ENCODE measurements around the gene ACP1. TPM values are rescaled to one million over a fixed set of nuclear protein-coding genes. Genes with fewer than 3 reads are reported as not detected.

The ACP1 gene
- total and polyA plus RNA-seq, 9 donors: 90.6 to 103 (median 96.6) TPM

DNA sequence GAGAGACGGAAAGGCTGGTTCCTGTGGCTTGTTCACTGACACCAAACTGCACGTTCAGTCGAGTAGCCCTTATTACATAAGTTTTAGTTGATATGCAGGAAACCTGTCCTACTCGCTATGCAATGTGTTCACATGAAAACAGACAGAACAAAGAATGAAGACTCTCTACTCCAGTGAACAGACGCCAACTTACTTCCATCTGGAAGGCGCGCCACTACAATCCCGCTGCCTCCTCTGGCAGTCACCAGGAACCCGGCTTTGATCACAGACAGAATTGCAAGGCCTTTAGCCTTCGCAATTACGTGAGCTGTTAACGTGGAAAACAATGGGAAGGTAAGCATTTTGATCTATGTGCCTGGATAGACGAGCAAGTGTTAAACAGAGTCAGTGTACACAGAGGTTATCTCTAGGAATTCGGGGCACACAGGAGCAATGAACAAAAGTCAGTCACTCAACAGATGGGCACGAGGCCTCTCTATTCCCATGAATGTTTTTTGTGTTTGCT, 15.2 kb upstream of the ACP1 start:
- 93% methylated on average over 5 of the region's 15 CpGs for WGBS (ENCODE audit: insufficient coverage)
- H3K4me3 ChIP-seq (ENCODE audit: low read length): no peak overlapping the region
- H3K27me3 ChIP-seq (ENCODE audit: control insufficient read depth, insufficient read depth, low read length): no peaks in the 10 kb centered on the region
- H3K9me3 ChIP-seq (replicated peaks; ENCODE audit: control insufficient read depth, low read depth, low read length): no peaks in the 10 kb centered on the region
- H3K4me1 ChIP-seq (ENCODE audit: control insufficient read depth, insufficient read depth, low read length): no peaks in the 10 kb centered on the region
- peaks cover 28% of the 10 kb centered on the region for H3K36me3 ChIP-seq (ENCODE audit: control insufficient read depth, insufficient read depth, low read length)
- no peak overlapping the region for H3K27ac ChIP-seq (ENCODE audit: low read length)
- DNase-seq: no peak

DNA sequence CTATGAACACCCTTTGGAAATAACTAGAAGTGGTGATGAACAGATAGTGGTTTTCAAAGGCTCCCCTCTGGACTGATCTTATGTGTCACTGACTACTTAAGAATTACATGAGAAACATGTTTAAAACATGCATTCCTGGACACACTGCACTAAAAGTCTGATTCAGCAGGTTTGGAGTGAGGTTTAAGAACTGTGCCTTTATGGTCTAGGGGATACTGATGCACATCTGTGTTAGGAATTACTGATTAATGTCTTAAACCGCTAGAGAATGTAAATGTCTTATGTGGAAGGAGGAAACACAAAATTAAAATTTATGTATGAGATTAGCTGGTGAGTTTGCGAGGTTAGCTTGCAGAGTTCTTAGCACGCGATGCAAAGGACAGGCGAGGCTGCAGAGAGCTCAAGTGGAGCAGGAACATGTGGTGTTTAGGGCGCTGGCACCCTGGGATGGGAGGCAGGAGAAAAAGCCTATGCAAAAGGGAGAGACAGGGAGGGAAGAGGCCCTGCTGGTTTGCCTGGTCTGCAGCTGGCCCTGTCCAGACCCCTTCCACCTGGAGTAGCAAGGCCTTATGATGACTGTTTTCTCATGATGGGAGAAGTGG, 12.6 kb upstream of the ACP1 start:
- H3K27ac ChIP-seq (ENCODE audit: low read length): no peak overlapping the region
- H3K4me3 ChIP-seq (ENCODE audit: low read length): no peak overlapping the region
- H3K36me3 ChIP-seq (ENCODE audit: control insufficient read depth, insufficient read depth, low read length): peaks cover 17% of the 10 kb centered on the region
- H3K9me3 ChIP-seq (replicated peaks; ENCODE audit: control insufficient read depth, low read depth, low read length): no peaks in the 10 kb centered on the region
- H3K27me3 ChIP-seq (ENCODE audit: control insufficient read depth, insufficient read depth, low read length): no peaks in the 10 kb centered on the region
- DNase-seq: no peak
- 28% methylated on average over 6 of the region's 6 CpGs for WGBS (ENCODE audit: insufficient coverage)
- no peaks in the 10 kb centered on the region for H3K4me1 ChIP-seq (ENCODE audit: control insufficient read depth, insufficient read depth, low read length)

DNA sequence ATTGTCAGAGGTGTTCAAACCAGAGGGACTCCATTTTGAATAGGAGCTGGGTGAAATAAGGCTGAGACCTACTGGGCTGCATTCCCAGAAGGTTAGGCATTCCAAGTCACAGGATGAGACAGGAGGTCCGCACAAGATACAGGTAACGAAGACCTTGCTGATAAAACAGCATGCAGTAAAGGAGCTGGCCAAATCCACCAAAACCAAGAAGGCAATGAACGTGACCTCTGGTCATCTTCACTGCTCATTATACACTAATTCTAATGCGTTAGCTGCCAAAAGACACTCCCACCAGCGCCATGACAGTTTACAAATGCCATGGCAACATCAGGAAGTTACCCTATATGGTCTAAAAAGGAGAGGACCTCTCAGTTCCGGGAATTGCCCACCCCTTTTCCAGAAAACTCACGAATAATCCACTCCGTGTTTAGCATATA, 11.5 kb upstream of the ACP1 start:
- H3K4me3 ChIP-seq (ENCODE audit: low read length): no peak overlapping the region
- H3K27me3 ChIP-seq (ENCODE audit: control insufficient read depth, insufficient read depth, low read length): no peaks in the 10 kb centered on the region
- DNase-seq: no peak
- H3K36me3 ChIP-seq (ENCODE audit: control insufficient read depth, insufficient read depth, low read length): peaks cover 13% of the 10 kb centered on the region
- no peak overlapping the region for H3K27ac ChIP-seq (ENCODE audit: low read length)
- 90% methylated on average over 3 of the region's 8 CpGs for WGBS (ENCODE audit: insufficient coverage)
- peaks cover 6% of the 10 kb centered on the region for H3K9me3 ChIP-seq (replicated peaks; ENCODE audit: control insufficient read depth, low read depth, low read length)
- H3K4me1 ChIP-seq (ENCODE audit: control insufficient read depth, insufficient read depth, low read length): no peaks in the 10 kb centered on the region

DNA sequence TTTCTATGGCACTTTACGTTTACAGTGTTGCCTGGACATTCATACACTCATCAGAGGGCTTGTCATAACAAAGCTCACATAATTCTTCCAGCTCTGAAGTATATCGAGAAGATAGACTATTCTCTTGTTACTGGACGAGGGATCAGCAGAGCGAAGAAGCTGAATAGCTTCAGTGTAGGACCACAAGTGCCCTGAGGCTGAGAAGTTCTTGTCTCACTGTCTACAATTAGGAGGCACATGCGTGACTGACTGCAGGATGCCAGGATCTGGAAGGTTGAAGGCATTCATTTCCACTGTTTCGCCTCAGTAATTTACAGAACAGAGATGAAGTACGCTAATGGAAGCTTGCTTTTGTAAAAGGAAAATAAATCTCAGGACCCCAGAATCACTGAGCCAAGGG, 10.5 kb upstream of the ACP1 start:
- no peaks in the 10 kb centered on the region for H3K4me1 ChIP-seq (ENCODE audit: control insufficient read depth, insufficient read depth, low read length)
- H3K9me3 ChIP-seq (replicated peaks; ENCODE audit: control insufficient read depth, low read depth, low read length): peaks cover 12% of the 10 kb centered on the region
- WGBS (ENCODE audit: insufficient coverage): 73% methylated on average over 3 of the region's 7 CpGs
- no peak overlapping the region for H3K4me3 ChIP-seq (ENCODE audit: low read length)
- H3K27ac ChIP-seq (ENCODE audit: low read length): no peak overlapping the region
- no peaks in the 10 kb centered on the region for H3K27me3 ChIP-seq (ENCODE audit: control insufficient read depth, insufficient read depth, low read length)
- DNase-seq: no peak
- peaks cover 15% of the 10 kb centered on the region for H3K36me3 ChIP-seq (ENCODE audit: control insufficient read depth, insufficient read depth, low read length)

DNA sequence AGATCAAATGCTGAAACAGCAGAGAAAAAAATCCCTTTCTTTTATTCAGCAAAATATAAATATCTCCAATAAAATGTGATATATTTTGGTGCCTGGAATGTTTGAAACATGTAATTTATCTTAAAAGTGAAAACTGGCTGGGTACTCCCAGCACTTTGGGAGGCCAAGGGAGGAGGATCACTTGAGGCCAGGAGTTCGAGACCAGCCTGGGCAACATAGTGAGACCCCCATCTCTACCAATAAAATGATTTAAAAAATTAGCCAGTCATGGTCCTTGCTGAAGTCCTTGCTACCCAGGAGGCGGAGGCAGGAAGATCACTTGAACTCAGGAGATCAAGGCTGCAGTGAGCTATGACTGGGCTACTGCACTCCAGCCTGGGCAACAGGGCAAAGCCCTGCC, 9.6 kb upstream of the ACP1 start:
- H3K4me3 ChIP-seq (ENCODE audit: low read length): no peak overlapping the region
- 100% methylated on average over 1 of the region's 2 CpGs for WGBS (ENCODE audit: insufficient coverage)

DNA sequence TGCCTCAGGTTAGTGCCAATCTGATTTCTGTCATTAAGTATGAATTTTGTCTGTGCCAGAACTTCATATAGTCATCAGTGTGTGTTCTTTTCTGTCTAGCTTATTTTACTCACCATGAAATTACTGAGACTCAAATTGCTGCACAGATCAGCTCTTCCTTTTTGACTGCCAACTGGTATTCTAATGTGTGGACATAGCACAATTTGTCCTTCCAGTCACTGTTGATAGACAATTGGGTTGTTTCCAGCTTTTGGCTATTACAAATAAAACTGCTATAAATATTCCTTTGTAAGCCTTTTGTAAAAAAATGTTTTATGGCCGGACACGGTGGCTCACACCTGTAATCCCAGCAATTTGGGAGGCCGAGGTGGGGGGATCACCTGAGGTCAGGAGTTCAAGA, 8.7 kb upstream of the ACP1 start:
- WGBS (ENCODE audit: insufficient coverage): 83% methylated on average over 1 of the region's 3 CpGs
- Histone ChIP-seq H3K4me1 (ENCODE audit: control insufficient read depth, insufficient read depth, low read length) (no peaks in the 10 kb centered on the region), H3K4me3 (ENCODE audit: low read length) (no peak overlapping the region), H3K27ac (ENCODE audit: low read length) (no peak overlapping the region), H3K27me3 (ENCODE audit: control insufficient read depth, insufficient read depth, low read length) (no peaks in the 10 kb centered on the region), H3K36me3 (ENCODE audit: control insufficient read depth, insufficient read depth, low read length) (peaks cover 15% of the 10 kb centered on the region), H3K9me3 (replicated peaks; ENCODE audit: control insufficient read depth, low read depth, low read length) (peaks cover 12% of the 10 kb centered on the region)
- DNase-seq: no peak

More for the DNA sequence above, 9.6 kb upstream of the ACP1 start:
- H3K27me3 ChIP-seq (ENCODE audit: control insufficient read depth, insufficient read depth, low read length): no peaks in the 10 kb centered on the region
- no peaks in the 10 kb centered on the region for H3K4me1 ChIP-seq (ENCODE audit: control insufficient read depth, insufficient read depth, low read length)
- no peak for DNase-seq
- peaks cover 12% of the 10 kb centered on the region for H3K36me3 ChIP-seq (ENCODE audit: control insufficient read depth, insufficient read depth, low read length)
- H3K27ac ChIP-seq (ENCODE audit: low read length): no peak overlapping the region
- H3K9me3 ChIP-seq (replicated peaks; ENCODE audit: control insufficient read depth, low read depth, low read length): peaks cover 12% of the 10 kb centered on the region

DNA sequence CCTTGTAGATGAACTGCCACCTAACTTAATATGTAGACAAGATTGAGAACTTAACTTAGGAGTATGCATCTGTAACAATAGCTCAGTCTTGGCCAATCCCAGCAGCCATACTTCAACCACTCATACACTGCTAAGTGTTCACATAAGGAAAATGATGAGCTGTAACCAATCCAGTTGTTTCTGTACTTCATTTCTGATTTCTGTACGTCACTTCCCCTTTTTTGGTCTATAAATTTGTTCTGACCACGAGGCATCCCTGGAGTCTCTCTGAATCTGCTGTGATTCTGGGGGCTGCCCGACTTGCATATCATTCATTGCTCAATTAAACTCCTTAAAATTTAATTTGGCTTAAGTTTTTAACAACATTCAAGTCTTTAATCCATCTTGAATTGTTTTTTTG, 7.3 kb upstream of the ACP1 start:
- no peak for DNase-seq
- peaks cover 12% of the 10 kb centered on the region for H3K36me3 ChIP-seq (ENCODE audit: control insufficient read depth, insufficient read depth, low read length)
- H3K27ac ChIP-seq (ENCODE audit: low read length): no peak overlapping the region
- H3K27me3 ChIP-seq (ENCODE audit: control insufficient read depth, insufficient read depth, low read length): no peaks in the 10 kb centered on the region
- H3K4me1 ChIP-seq (ENCODE audit: control insufficient read depth, insufficient read depth, low read length): no peaks in the 10 kb centered on the region
- WGBS (ENCODE audit: insufficient coverage): no CpG with 5 or more reads among the region's 3 CpGs
- peaks cover 12% of the 10 kb centered on the region for H3K9me3 ChIP-seq (replicated peaks; ENCODE audit: control insufficient read depth, low read depth, low read length)
- H3K4me3 ChIP-seq (ENCODE audit: low read length): no peak overlapping the region

DNA sequence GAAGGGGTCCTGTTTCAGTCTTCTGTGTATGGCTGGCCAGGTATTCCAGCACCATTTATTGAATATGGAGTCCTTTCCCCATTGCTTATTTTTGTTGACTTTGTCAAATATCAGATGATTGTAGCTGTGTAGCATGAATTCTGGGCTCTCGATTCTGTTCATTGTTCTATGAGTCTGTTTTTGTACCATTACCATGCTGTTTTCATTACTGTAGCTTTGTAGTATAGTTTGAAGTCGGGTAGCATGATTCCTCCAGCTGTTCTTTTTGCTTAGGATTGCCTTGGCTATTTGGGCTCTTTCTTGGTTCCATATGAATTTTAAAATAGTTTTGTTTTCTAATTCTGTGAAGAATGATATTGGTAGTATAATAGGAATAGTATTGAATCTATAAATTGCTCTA, 6.9 kb upstream of the ACP1 start:
- no peak for DNase-seq
- WGBS (ENCODE audit: insufficient coverage): no CpG with 5 or more reads among the region's 2 CpGs
- peaks cover 12% of the 10 kb centered on the region for H3K9me3 ChIP-seq (replicated peaks; ENCODE audit: control insufficient read depth, low read depth, low read length)
- H3K4me1 ChIP-seq (ENCODE audit: control insufficient read depth, insufficient read depth, low read length): no peaks in the 10 kb centered on the region
- no peaks in the 10 kb centered on the region for H3K27me3 ChIP-seq (ENCODE audit: control insufficient read depth, insufficient read depth, low read length)
- no peak overlapping the region for H3K4me3 ChIP-seq (ENCODE audit: low read length)
- H3K27ac ChIP-seq (ENCODE audit: low read length): no peak overlapping the region
- peaks cover 12% of the 10 kb centered on the region for H3K36me3 ChIP-seq (ENCODE audit: control insufficient read depth, insufficient read depth, low read length)

DNA sequence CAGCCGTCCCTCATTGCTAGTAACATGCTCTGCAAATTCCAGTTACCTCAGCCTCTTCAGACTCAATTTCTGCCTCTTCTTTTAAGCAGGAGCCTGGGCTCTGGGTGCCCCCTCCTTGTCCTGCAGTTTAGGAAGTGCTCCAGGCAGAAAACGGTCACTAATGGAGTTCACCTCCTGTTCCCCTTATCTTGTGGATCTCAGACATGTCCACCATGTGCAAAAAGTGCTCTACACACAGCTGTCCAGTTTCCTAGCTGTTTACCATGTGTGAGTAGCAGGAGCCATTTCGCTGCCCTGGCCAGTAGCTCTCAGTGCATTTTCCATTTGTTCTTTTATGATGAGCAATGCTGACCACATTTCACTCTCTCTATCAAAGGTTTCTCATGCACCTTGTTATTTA, 5.8 kb upstream of the ACP1 start:
- Histone ChIP-seq H3K27me3 (ENCODE audit: control insufficient read depth, insufficient read depth, low read length) (no peaks in the 10 kb centered on the region), H3K4me3 (ENCODE audit: low read length) (no peak overlapping the region), H3K9me3 (replicated peaks; ENCODE audit: control insufficient read depth, low read depth, low read length) (peaks cover 12% of the 10 kb centered on the region), H3K27ac (ENCODE audit: low read length) (no peak overlapping the region), H3K4me1 (ENCODE audit: control insufficient read depth, insufficient read depth, low read length) (peaks cover 9% of the 10 kb centered on the region), H3K36me3 (ENCODE audit: control insufficient read depth, insufficient read depth, low read length) (peaks cover 12% of the 10 kb centered on the region)
- no peak for DNase-seq
- WGBS (ENCODE audit: insufficient coverage): 86% methylated on average over 2 of the region's 3 CpGs

DNA sequence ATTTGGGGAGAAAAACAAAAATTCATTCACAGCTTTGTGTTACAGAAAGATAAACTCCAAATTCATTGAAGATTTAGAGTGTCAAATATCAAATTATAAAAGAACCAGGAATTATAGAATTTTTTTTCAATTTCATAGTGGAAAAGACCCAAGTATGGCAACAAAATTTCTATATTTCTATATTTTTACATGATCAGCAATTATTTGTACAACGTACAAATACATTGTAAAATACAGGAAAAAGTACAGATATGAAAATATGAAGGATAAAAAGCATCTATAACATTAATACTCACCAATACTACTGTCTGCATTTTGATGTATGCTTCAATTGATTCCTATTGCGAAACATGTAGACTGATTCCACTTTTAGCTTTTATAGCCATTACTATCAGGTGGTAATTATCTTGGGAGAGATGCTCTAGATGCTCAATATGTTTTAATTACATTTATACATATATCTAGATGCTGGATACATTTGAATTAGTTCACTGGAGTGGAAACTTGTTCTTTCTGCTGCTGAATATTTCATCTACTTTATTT, 4.9 kb upstream of the ACP1 start:
- Histone ChIP-seq H3K4me1 (ENCODE audit: control insufficient read depth, insufficient read depth, low read length) (peaks cover 9% of the 10 kb centered on the region), H3K9me3 (replicated peaks; ENCODE audit: control insufficient read depth, low read depth, low read length) (peaks cover 12% of the 10 kb centered on the region), H3K27me3 (ENCODE audit: control insufficient read depth, insufficient read depth, low read length) (no peaks in the 10 kb centered on the region), H3K4me3 (ENCODE audit: low read length) (no peak overlapping the region), H3K27ac (ENCODE audit: low read length) (no peak overlapping the region), H3K36me3 (ENCODE audit: control insufficient read depth, insufficient read depth, low read length) (peaks cover 12% of the 10 kb centered on the region)
- WGBS (ENCODE audit: insufficient coverage): no CpG with 5 or more reads among the region's 2 CpGs
- DNase-seq: no peak
